GF-D8 (cell line): ENCODE data around the gene RPL29.
"Not testable (repeated sequence)": the region's sequence is repeated elsewhere in the genome, so short reads cannot be mapped to it uniquely, and the experiment has no call there.

Experiments
- DNase-seq: peaks from one replicate; lab custom pipeline; 2025; lab: John Stamatoyannopoulos, UW

Gene RPL29

DNA sequence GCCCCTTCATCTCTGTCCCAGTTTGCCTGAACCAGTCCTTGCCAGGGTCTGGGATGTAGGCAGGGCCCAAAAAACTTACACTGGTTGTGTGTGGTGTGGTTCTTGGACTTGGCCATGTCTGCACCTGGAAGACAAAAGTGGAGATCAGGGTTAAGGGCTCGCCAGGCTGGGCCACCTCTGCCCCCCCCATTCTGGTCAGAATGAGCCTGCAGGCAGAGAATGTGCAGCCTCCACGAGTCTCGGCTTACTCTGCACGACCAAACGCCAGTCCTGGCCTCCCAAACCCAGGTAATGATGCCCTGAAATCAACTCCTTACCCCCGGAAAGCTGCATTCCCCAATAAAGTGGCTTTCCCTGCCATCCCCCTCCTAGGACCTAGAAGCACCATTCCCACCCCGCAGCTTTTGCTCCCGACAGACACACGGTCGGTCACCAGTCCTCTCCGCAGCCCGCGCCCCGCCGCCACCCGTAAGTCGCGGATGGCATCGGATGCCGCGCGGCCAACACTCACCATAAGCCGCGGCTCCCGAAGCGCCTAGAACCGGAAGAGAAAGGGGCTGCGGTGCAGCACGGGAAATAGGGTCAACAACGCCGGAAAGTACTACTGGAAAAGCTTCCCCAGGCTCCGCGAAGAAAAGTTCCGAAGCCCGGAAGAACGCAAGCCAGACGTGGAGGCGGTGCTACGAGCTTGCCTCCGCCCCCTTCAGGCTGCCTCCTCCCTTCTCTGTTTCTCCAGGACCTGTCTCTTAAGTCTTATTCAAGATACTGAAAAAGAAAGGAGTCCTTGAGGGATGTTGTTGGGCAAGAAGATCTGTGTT lies at the start of gene RPL29:
Gene RPL29, minus strand, starts transcription at position 550 of the 818 bp plus-strand sequence. Its CDS starts 434 bp downstream, at position 116.
- DNase-seq = peak; percentile 85

GRCh38 chr3:52044869-52045619 lies 49.3 kb upstream of the RPL29 start:
- no peak for DNase-seq

- DNase-seq = no peak
These were observed 48.1 kb upstream of the RPL29 start for GRCh38 chr3:52043750-52044149.

GRCh38 chr3:52043039-52043438 lies 47.3 kb upstream of the RPL29 start:
- DNase-seq = not testable (repeated sequence)

GRCh38 chr3:52041118-52041731 lies 45.5 kb upstream of the RPL29 start:
- DNase-seq = no peak

DNA sequence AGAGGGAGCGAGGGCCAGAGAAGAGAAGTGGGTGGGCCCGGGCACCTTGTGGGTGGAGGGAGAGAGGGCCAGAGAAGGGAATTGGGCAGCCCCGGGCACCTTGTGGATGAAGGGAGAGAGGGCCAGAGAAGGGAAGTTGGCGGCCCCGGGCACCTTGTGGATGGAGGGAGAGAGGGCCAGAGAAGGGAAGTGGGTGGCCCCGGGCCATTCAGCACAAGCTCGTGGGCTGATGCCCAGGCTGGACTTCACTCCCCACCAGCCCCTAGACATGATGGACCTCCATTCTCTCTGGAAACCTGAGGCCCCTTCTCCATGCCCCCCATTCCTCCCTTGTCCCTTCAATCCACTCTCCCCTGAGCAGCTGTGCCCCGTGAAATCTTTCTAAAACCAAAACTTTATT lies 44.9 kb upstream of the RPL29 start:
- DNase-seq = no peak

DNA sequence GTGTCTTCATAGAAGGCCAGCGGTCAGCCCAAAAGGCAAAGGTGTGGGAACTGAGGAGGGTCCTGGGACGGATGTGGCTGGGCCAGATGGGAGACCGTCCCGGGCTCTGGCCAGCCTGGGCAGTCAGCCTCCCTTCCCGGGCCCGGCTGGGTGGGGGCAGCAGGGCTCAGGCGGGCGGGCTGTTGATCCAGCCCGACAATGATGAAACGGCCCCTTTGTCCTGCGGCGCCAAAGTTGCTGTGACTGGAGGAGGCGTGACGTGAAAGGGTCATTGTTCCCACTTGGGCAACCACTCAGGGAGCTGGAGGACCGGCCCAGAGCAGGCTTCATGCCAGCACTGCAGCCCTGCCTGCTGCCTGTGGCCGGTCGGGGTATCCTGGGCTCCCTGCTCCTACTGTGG lies 44.2 kb upstream of the RPL29 start:
- no peak for DNase-seq

DNA sequence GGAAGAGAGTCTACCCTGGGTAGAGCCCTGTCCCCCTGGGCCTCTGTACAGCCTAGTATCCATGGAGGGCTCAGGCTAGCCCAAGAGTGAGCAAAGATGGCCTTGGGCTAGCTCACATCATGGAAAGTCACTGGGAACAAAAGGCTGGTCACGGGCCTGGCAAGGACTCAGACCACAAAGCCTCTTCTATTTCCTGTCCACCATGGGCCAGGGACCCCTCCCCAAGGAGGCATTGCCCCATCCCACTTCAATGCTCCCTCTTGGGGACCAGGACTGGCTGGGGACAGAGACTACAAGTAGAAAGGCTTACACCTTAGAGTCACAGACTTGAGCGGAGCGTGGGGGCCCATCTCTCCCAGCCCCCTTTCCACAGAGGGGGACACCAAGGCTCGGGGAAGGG lies 43.7 kb upstream of the RPL29 start:
- DNase-seq = no peak

- DNase-seq = no peak
These were observed 42.5 kb upstream of the RPL29 start for GRCh38 chr3:52038227-52038626.

- no peak for DNase-seq
These were observed 41.6 kb upstream of the RPL29 start for GRCh38 chr3:52037291-52037690.

GRCh38 chr3:52036829-52037228 lies 41.1 kb upstream of the RPL29 start:
- no peak for DNase-seq

GRCh38 chr3:52036222-52036694 lies 40.6 kb upstream of the RPL29 start:
- DNase-seq = no peak

- DNase-seq = no peak
These were observed 39.0 kb upstream of the RPL29 start for GRCh38 chr3:52034651-52035050.

DNA sequence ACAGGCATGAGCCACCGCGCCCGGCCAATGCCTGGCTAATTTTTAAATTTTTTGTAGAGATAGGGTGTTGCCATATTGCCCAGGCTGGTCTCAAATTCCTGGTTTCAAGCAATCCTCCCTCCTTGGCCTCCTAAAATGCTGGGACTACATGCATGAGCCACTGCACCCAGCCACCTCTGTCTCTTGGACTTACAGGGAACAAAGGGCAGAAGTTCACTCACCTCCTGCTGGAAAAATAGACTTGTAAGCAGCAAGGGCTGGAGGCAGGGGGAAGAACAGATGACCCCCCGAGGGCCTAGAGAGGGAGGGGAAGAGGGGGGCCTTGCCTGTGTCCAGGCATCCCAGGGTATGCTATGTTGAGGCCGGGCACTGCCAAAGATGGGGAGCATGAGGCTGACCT lies 38.5 kb upstream of the RPL29 start:
- no peak for DNase-seq

GRCh38 chr3:52033748-52034147 lies 38.1 kb upstream of the RPL29 start:
- DNase-seq = not testable (repeated sequence)

DNA sequence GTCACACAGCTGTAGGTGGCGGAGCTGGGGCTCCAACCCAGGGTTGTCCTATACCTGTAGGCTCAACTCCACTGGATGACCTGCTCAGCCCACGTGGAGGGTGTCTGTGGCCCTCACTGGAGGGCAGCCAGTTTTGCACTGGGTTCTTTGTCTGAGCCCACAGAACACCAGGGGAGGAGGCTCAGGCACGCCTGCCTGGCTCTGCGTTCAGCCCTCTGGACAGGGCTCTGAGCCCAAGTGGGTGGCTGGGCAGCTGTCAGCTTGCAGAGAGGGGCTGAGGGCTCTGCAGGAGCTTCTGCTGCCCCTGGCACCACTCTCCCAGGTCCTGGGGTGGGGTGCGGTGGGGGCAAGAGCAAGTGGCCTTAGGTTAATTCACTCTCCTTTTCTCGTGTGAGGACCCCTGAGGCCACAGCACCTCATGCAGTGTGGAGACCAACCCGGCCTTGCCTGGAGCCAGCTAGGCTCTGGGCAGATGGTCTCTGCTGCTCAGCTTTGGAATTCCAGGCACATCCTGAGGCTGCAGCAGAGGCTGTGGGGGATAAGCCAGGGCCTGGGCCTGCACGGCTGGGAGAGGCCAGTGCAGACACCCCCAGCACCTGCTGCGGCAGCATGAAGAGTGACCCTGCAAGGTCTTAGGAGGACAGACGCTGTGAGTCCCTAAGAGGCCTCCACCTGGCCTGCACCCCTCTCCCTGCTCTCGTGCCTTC lies 37.2 kb upstream of the RPL29 start:
- DNase-seq = no peak

DNA sequence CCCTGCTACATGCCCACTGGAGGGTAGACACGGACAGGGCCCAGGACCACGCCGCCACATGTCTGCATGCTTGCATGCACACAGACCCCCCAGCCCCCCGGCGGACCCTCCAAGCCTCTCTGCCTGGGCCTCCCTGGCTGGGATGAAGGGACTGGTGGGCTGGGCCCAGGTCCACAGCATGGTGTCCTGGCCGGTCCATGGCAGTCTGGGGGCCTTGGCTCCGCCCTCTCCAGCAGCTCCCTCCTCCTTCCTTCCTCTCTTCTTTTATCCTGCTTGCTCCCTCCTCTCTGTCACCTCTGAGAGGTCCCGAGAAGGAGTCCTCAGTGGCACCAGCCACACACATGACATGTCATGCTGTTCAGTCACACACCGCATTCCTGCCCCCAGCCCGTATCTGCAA lies 36.2 kb upstream of the RPL29 start:
- DNase-seq = no peak

DNA sequence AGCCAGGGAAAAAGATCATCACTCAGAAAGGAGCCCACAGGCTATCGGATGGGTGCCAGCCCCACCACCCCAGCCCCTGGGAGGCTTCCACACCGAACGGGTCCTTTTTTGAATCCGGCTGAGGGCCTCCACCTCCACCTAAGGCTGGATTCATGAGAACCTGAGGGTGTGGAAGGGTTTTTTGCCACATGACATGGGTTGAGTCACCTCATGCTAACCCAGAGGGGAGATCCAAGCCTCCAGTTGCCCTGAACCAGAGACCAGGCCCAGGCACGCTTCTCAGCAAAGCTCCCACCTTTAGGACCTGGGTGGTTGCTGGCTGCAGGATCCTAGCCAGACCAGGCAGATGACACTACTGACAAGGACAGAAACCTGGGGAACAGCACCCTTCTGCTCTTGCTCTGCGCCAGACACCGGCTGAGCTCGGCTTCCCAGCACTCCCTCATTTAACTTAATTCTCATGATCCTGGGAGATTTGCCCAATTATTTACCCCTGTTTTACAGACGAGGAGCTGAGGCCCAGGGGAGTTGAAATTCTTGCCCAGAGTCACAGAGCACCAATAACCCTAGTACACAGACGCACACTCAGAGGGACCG lies 35.1 kb upstream of the RPL29 start:
- DNase-seq = no peak

DNA sequence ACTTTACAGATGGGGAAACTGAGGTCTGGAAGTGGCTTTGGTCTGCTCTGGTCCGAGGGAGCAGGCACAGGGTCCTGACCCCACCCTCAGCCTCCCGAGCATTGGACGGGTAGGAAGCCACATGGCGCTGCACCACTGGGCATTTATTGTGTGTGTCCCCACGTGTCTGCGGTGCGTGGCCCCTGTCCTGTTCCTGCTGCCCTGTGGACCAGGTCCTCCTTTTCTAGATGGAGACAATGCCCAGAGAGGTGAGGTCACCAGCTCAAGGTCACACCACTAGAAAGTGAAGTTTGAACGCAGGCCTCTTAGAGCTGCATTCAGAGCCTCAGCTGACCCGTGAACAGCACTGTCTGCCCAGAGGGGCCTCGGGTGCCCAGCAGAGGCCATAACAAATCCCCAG lies 33.8 kb upstream of the RPL29 start:
- no peak for DNase-seq

DNA sequence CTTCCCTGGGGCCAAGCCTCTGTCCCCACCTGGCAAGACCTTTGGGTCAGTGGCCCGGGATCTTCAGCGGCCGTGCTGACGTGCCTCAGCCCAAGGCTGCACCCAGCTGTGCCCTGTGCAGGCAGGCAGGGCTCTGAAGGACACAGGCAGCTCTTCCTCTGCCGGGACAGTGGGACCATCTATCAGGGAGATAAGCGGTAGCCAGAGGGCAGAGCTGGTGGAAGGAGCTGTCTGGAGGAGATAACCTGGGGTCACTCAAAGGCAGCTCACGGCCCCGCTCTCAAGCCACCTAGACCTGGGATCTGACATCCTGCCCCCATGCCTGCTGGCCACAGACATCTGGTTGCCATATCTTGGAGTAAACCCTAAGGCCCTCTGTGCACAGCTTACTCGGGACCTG lies 33.4 kb upstream of the RPL29 start:
- no peak for DNase-seq

DNA sequence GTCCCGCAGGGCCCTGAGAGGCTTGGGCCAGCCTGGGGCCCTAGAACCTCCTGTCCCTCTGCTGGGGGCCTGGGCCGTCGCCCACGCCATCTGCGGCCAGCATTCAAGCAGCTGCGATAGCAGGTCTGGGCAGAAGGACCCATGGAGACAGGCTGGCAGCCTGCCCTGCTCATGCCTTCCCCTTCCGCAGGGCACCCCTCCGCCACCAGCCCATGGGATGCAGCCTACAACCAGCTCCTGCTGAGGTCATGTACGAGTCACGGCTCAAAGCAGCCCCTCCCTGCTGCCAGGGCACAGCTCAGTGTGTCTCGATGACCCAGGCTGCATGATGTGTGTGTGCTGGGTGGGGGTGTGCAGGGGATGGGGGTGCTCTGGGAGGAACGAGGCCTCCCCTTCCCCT lies 32.9 kb upstream of the RPL29 start:
- DNase-seq = no peak

- no peak for DNase-seq
These were observed 30.3 kb upstream of the RPL29 start for GRCh38 chr3:52026041-52026440.
